Small intestine (tissue), 7 donors: ENCODE data around the gene NEK6. TPM values are rescaled to one million over a fixed set of nuclear protein-coding genes. Genes with fewer than 3 reads are reported as not detected.

Experiments
- DNase-seq, 2 donors: peaks; one replicate each; pipeline versions ENCODE4 v3.0.0 to v3.0.0-alpha.2; 2013
- FAIRE-seq: peaks from 2 replicates; lab custom pipeline; 2012; peaks lifted over from hg19 to GRCh38; lab: Jason Lieb, UNC
- H3K27ac ChIP-seq, 3 donors: one replicate each; pipeline ENCODE4 v1.5.1; 2013; ENCODE audit warnings: low read length in 2 of 3, mild to moderate bottlenecking in 2 of 3, control low read depth in 1 of 3, inconsistent platforms in 1 of 3, low read depth in 1 of 3, moderate library complexity in 1 of 3
- H3K27me3 ChIP-seq, 3 donors: one replicate each; pipeline ENCODE4 v1.6.1; 2013; ENCODE audit warnings: low read length in 3 of 3, inconsistent platforms in 1 of 3; ENCODE audit not compliant: control insufficient read depth in 3 of 3, insufficient read depth in 3 of 3
- H3K36me3 ChIP-seq, 3 donors: one replicate each; pipeline ENCODE4 v1.6.1; 2013; ENCODE audit warnings: low read length in 3 of 3, inconsistent platforms in 1 of 3, low read depth in 1 of 3, mild to moderate bottlenecking in 1 of 3, moderate library complexity in 1 of 3; ENCODE audit not compliant: control insufficient read depth in 3 of 3, insufficient read depth in 2 of 3
- H3K4me1 ChIP-seq, 3 donors: one replicate each; pipeline ENCODE4 v1.6.1; 2013; ENCODE audit warnings: low read length in 2 of 3, inconsistent platforms in 1 of 3, low read depth in 1 of 3, mild to moderate bottlenecking in 1 of 3, moderate library complexity in 1 of 3; ENCODE audit not compliant: control insufficient read depth in 3 of 3, insufficient read depth in 2 of 3
- H3K4me3 ChIP-seq, 3 donors: one replicate each; pipeline ENCODE4 v1.5.1; 2013; ENCODE audit warnings: low read length in 3 of 3, control low read depth in 1 of 3, inconsistent platforms in 1 of 3, low read depth in 1 of 3, mild to moderate bottlenecking in 1 of 3, moderate library complexity in 1 of 3
- H3K9me3 ChIP-seq, 2 donors: one replicate each; pipeline ENCODE4 v1.6.1; 2013; ENCODE audit warnings: low read depth in 1 of 2, low read length in 1 of 2; ENCODE audit not compliant: control insufficient read depth in 2 of 2, insufficient read depth in 1 of 2
- whole genome bisulfite sequencing, 3 donors: extraction: QIAGEN DNeasy Blood & Tissue Kit; methylation state at CpG; one replicate each; pipeline ENCODE4 v1.1.7; 2013; 5-methylcytosine and 5-hydroxymethylcytosine counted together
- polyA plus RNA-seq, 4 donors: library from polyadenylated mRNA; stranded (reverse) in 3 of 4; unstranded in 1 of 4; fragments of 200-250 nt in 3 of 4; fragments of 120-200 nt in 1 of 4; gene quantifications; one replicate each; pipeline versions ENCODE4 v1.2.1 to v1.2.3, GENCODE V29; 2013
- donor health status: healthy with polysubstance abuse.
- donor health status: control.
- donor health status: control.
- donor health status: Bipolar disorder and iron deficiency.
- donor health status: healthy.

Gene NEK6
- polyA plus RNA-seq, 4 donors = 9.7 to 31.2 (median 23.6) TPM

GRCh38 chr9:124398191-124398935 lies 140.6 kb downstream of the NEK6 start:
- no peaks in the 10 kb centered on the region for H3K9me3 ChIP-seq
- H3K4me3 ChIP-seq = no peak overlapping the region
- H3K27ac ChIP-seq = no peak overlapping the region
- FAIRE-seq (no peak), DNase-seq (no peak)
- H3K4me1 ChIP-seq = no peaks in the 10 kb centered on the region
- 85 to 86% (median 85%) methylated on average over 8 of the region's 8 CpGs for WGBS, 3 donors
- peaks cover 4 to 30% (median 9%) of the 10 kb centered on the region in 3 donors for H3K36me3 ChIP-seq
- no peaks in the 10 kb centered on the region for H3K27me3 ChIP-seq

DNA sequence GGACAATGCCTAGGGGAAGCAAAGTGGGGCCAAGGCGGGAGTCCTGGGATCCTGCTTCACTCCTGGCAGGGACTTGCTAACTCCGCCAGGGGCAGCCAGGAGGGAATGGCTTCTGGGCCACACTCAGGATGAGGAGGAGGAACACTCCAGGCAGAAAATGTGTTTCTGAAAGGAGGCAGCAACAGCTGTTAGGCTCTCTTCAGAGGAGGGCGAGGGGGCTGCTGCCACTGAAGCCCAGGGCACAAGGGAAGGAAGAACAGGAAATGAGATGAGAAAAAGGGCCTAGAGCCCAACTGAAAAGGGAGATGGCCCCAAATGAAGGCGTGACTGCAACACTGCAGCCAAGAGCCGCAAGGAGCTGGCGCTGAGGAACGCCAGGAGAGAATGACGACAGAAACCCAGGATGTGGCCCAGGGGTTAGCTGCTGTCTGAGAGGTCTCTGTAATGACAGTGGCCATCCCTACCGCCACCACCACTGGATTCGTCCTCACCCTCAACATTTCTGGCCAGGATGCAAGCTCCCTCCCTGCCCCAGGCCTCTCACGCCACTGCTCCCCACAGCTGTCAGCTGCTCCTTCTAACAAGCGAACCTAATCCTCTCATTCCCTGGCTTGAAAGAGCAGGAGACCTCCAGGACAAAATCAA lies 141.7 kb downstream of the NEK6 start:
- Histone ChIP-seq H3K9me3 (no peaks in the 10 kb centered on the region), H3K4me1 (no peaks in the 10 kb centered on the region), H3K27me3 (no peaks in the 10 kb centered on the region), H3K36me3 (peaks cover 8 to 33% (median 10%) of the 10 kb centered on the region in 3 donors), H3K27ac (peak overlapping the region in 1 of 3 donors; percentile 33), H3K4me3 (no peak overlapping the region)
- FAIRE-seq (no peak), DNase-seq (no peak)
- 70 to 90% (median 88%) methylated on average over 12 of the region's 12 CpGs for WGBS, 3 donors

- no peak for FAIRE-seq
These were observed 142.5 kb downstream of the NEK6 start for GRCh38 chr9:124399968-124400940.

More at GRCh38 chr9:124399968-124400940, 142.5 kb downstream of the NEK6 start:
- no peak for DNase-seq
- no peaks in the 10 kb centered on the region for H3K4me1 ChIP-seq
- H3K27me3 ChIP-seq = no peaks in the 10 kb centered on the region
- peak overlapping the region in 1 of 3 donors; percentile 17 for H3K27ac ChIP-seq
- WGBS, 3 donors = 66 to 77% (median 71%) methylated on average over 15 of the region's 15 CpGs
- H3K36me3 ChIP-seq = peaks cover 11 to 36% (median 12%) of the 10 kb centered on the region in 3 donors
- H3K4me3 ChIP-seq = no peak overlapping the region
- H3K9me3 ChIP-seq = no peaks in the 10 kb centered on the region

Other genes with a start within 250 kb of the NEK6 start
- gene LHX2, start 246.2 kb upstream of the NEK6 start, polyA plus RNA-seq = under 1 TPM in 1 of 4 donors, not detected in 3; 0.07 TPM
- 100 to 1,000 TPM; 139 to 221 (median 189) TPM for gene PSMB7, start 157.5 kb downstream of the NEK6 start, polyA plus RNA-seq
- gene ADGRD2, start 192.5 kb downstream of the NEK6 start, polyA plus RNA-seq = not detected
- under 1 TPM; 0.01 to 0.27 (median 0.16) TPM for gene NR5A1, start 249.4 kb downstream of the NEK6 start, polyA plus RNA-seq